DND-41 (cell line): ENCODE data around the gene IPCEF1.
"Not testable (repeated sequence)": the region's sequence is repeated elsewhere in the genome, so short reads cannot be mapped to it uniquely, and the experiment has no call there.

Source experiments
- EZH2 ChIP-seq: IDR thresholded peaks from 3 replicates; pipeline ENCODE4 v1.6.1; 2012; ENCODE audit warnings: borderline replicate concordance, low read depth, mild to moderate bottlenecking, moderate library complexity, low read length, inconsistent platforms; ENCODE audit not compliant: severe bottlenecking
- TF ChIP-seq, protein P1 (sequence below): IDR thresholded peaks from 2 replicates; pipeline ENCODE4 v1.5.1; 2012; ENCODE audit warnings: borderline replicate concordance, low read length, moderate library complexity, mild to moderate bottlenecking; ENCODE audit not compliant: poor library complexity, severe bottlenecking; ENCODE audit errors: extremely low read depth

DNA sequence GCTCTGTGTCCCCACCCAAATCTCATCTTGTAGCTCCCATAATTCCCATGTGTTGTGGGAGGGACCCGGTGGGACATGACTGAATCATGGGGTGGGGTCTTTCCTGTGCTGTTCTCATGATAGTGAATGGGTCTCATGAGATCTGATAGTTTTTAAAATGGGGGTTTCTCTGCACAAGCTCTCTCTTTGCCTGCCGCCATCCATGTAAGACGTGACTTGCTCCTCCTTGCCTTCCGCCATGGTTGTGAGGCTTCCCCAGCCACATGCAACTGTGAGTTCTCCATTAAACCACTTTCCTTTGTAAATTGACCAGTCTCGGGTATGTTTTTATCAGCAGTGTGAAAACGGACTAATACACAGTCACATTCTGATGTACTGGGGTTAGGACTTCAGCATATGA, 49.5 kb downstream of the IPCEF1 start:
- TF ChIP-seq, protein P1, sequence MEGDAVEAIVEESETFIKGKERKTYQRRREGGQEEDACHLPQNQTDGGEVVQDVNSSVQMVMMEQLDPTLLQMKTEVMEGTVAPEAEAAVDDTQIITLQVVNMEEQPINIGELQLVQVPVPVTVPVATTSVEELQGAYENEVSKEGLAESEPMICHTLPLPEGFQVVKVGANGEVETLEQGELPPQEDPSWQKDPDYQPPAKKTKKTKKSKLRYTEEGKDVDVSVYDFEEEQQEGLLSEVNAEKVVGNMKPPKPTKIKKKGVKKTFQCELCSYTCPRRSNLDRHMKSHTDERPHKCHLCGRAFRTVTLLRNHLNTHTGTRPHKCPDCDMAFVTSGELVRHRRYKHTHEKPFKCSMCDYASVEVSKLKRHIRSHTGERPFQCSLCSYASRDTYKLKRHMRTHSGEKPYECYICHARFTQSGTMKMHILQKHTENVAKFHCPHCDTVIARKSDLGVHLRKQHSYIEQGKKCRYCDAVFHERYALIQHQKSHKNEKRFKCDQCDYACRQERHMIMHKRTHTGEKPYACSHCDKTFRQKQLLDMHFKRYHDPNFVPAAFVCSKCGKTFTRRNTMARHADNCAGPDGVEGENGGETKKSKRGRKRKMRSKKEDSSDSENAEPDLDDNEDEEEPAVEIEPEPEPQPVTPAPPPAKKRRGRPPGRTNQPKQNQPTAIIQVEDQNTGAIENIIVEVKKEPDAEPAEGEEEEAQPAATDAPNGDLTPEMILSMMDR: not testable (repeated sequence)
- TF ChIP-seq EZH2: not testable (repeated sequence)
